Heart left ventricle (tissue), 16 donors: ENCODE data around the gene CMIP. TPM values are rescaled to one million over a fixed set of nuclear protein-coding genes. Genes with fewer than 3 reads are reported as not detected.

ENCODE experiments used
- ATAC-seq, 4 donors: fragments of 200-7000 bp; cut with Tn5 transposase; one replicate each; pipeline ENCODE4 v1.9.1; 2020 to 2022; ENCODE audit warnings: moderate library complexity in 4 of 4, mild to moderate bottlenecking in 3 of 4, moderate number of reproducible peaks in 1 of 4
- DNase-seq, 5 donors: peaks; one replicate each; pipeline ENCODE4 v3.0.0-alpha.2; 2020
- H3K27ac ChIP-seq, 12 donors: fragments of 200-600 bp; sonication (generic) in 4 of 12; one replicate each; pipeline versions ENCODE4 v1.5.0 to v1.8.0; 2016 to 2022; ENCODE audit warnings: mild to moderate bottlenecking in 2 of 12
- H3K27me3 ChIP-seq, 9 donors: fragments of 200-600 bp; sonication (generic) in 2 of 9; one replicate each; pipeline versions ENCODE4 v1.5.1 to v1.8.0; 2016 to 2022; ENCODE audit warnings: mild to moderate bottlenecking in 3 of 9
- H3K36me3 ChIP-seq, 9 donors: fragments of 200-600 bp; sonication (generic) in 2 of 9; one replicate each; pipeline versions ENCODE4 v1.5.0 to v1.8.0; 2018 to 2022; ENCODE audit warnings: mild to moderate bottlenecking in 2 of 9
- H3K4me1 ChIP-seq, 12 donors: fragments of 200-600 bp; sonication (generic) in 4 of 12; one replicate each; pipeline versions ENCODE4 v1.5.0 to v1.8.0; 2016 to 2022; ENCODE audit warnings: mild to moderate bottlenecking in 3 of 12
- H3K4me3 ChIP-seq, 12 donors: fragments of 200-600 bp; sonication (generic) in 4 of 12; one replicate each; pipeline versions ENCODE4 v1.5.0 to v1.8.0; 2017 to 2022; ENCODE audit warnings: mild to moderate bottlenecking in 9 of 12, moderate library complexity in 4 of 12
- H3K9me3 ChIP-seq, 12 donors: fragments of 200-600 bp; sonication (generic) in 4 of 12; one replicate each; pipeline versions ENCODE4 v1.5.0 to v1.8.0; 2016 to 2022; ENCODE audit warnings: mild to moderate bottlenecking in 1 of 12
- POLR2A ChIP-seq, 2 donors: fragments of 450-650 bp; IDR thresholded peaks; one replicate each; pipeline ENCODE4 v1.6.1; 2017; ENCODE audit warnings: antibody characterized with exemption in 2 of 2, mild to moderate bottlenecking in 2 of 2, moderate library complexity in 2 of 2
- WGBS, 4 donors: extraction: QIAGEN DNeasy Blood & Tissue Kit in 2 of 4; methylation state at CpG; one replicate each; pipeline versions ENCODE4 v1.1.5 to v1.1.7; 2013 to 2018; 5-methylcytosine and 5-hydroxymethylcytosine counted together
- intact Hi-C, 10 donors: fragments of 100-400 bp; cut with DNase I; formaldehyde crosslinking; loops; one replicate each; pipeline versions ENCODE4 v1.11.1 to v1.14.2; 2022
- polyA plus RNA-seq, 2 donors: library from polyadenylated mRNA; stranded (reverse); fragments of 200-250 nt; gene quantifications; one replicate each; pipeline ENCODE4 v1.2.3, GENCODE V29; 2013
- total RNA-seq, 9 donors: library from RNA; depleted of rRNA in 2 of 9; stranded (reverse); fragments of >200 nt in 2 of 9; fragmentation: NEBNext Ultra II Directional in 3 of 9; extraction: Animal tissue kit (Norgen Biotek cat#: 25700) in 3 of 9; gene quantifications; one replicate each; pipeline versions ENCODE4 v1.1.0 to v1.2.4, GENCODE V29; 2016 to 2023
- TF ChIP-seq, protein P1 (sequence below), 12 donors: fragments of 200-600 bp; sonication (generic) in 4 of 12; IDR thresholded peaks; one replicate each; pipeline versions ENCODE4 v1.5.0 to v1.8.0; 2018 to 2022; ENCODE audit warnings: antibody characterized with exemption in 12 of 12, mild to moderate bottlenecking in 5 of 12
- donor health status: ischemic (EF 13 %, LVEDD 7.1; RV severe dilation, severe dysfunction).
- donor health status: healthy with polysubstance abuse.
- donor health status: DM: no; HTN: yes; CAD: no.
- donor health status: DM: no; HTN: no; CAD: no.
- donor health status: ischemic (EF 25% LVEDD 6.9; RV normal size, moderate dysfunction).
- donor health status: ischemic (EF 25% LVEDD 5.7; RV mildly dilated, moderate dysfunction).
- donor health status: healthy.
- donor health status: DM: yes; HTN: yes; CAD: no.
- donor health status: ischemic (EF 35%, LVEDD 5.7; RV mildly dilated, moderate dysfunction).
- donor health status: nonischemic (EF 11% LVEDD 7.7; RV severe dilation, severe dysfunction).
- donor health status: DM: yes; HTN: yes; CAD: no.
- donor health status: PGD.
- donor health status: ischemic (EF 29% LVEDD 5.4; RV normal size, mild dysfunction).
- donor health status: nonischemic (EF 23%, LVEDD 6.1; RV moderate dilation, normal function).

CMIP gene
- total and polyA plus RNA-seq, 11 donors: 4.1 to 48.8 (median 10.6) TPM

DNA sequence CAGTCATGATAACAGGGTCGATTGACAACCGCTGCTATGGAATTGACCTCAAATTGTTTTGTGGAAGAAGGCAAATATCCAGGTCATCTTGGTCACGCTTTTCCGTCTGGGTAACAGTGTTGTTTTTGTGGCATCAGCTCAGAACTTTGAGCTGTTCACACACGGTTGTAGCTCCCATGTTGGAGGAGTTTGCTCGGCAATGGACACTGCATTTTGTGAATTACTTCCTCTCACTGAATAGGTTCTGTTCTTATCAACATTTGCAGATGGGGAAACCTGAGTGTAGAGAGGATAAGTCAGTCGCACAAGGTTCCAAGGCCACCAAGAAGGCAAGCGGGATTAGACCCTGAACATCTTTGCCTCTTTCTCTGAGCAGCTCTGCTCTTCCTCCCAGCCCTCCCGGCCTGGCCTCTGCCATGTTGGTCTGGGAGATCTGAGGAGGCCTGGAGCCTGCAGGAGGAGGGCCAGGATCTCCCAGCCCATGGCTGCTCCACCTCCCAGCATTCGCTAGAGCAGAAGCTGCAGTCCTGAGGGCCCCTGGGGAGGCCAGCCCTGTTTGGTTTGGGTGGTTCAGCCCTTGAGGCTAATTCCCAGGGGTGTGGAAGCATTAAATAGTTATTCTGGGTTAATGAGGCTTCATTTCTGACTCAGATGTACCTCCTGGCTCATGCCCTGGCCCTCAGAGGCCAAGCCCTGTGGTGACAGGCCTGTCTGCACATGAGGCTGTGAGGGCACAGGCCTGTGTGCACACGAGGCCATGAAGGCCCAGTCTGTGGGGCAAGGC is 180.3 kb downstream of the CMIP start:
- peak overlapping the region in 3 of 12 donors; percentile 12 to 44 (median 32) for H3K27ac ChIP-seq
- peaks cover 0 to 30% (median 0%) of the 10 kb centered on the region in 9 donors for H3K36me3 ChIP-seq
- ATAC-seq (peak in 2 of 4 donors; percentile 2 to 5), DNase-seq (peak in 1 of 5 donors; percentile 61)
- no peak for TF ChIP-seq POLR2A (IDR thresholded peaks at IDR 0.05)
- TF ChIP-seq, protein P1, sequence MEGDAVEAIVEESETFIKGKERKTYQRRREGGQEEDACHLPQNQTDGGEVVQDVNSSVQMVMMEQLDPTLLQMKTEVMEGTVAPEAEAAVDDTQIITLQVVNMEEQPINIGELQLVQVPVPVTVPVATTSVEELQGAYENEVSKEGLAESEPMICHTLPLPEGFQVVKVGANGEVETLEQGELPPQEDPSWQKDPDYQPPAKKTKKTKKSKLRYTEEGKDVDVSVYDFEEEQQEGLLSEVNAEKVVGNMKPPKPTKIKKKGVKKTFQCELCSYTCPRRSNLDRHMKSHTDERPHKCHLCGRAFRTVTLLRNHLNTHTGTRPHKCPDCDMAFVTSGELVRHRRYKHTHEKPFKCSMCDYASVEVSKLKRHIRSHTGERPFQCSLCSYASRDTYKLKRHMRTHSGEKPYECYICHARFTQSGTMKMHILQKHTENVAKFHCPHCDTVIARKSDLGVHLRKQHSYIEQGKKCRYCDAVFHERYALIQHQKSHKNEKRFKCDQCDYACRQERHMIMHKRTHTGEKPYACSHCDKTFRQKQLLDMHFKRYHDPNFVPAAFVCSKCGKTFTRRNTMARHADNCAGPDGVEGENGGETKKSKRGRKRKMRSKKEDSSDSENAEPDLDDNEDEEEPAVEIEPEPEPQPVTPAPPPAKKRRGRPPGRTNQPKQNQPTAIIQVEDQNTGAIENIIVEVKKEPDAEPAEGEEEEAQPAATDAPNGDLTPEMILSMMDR (IDR thresholded peaks at IDR 0.05): no peak
- H3K9me3 ChIP-seq: no peaks in the 10 kb centered on the region
- no peak overlapping the region for H3K4me3 ChIP-seq
- H3K27me3 ChIP-seq: no peaks in the 10 kb centered on the region
- WGBS, 4 donors: 71 to 78% (median 73%) methylated on average over 10 to 11 of the region's 11 CpGs
- H3K4me1 ChIP-seq: peaks cover 0 to 18% (median 13%) of the 10 kb centered on the region in 12 donors
- intact Hi-C loops: loop anchor here (2.0 to 10.0 kb wide), 8 partner anchors 70 to 223 kb away; partner anchors contain the start of gene CMIP (in 1 of the 10)

DNA sequence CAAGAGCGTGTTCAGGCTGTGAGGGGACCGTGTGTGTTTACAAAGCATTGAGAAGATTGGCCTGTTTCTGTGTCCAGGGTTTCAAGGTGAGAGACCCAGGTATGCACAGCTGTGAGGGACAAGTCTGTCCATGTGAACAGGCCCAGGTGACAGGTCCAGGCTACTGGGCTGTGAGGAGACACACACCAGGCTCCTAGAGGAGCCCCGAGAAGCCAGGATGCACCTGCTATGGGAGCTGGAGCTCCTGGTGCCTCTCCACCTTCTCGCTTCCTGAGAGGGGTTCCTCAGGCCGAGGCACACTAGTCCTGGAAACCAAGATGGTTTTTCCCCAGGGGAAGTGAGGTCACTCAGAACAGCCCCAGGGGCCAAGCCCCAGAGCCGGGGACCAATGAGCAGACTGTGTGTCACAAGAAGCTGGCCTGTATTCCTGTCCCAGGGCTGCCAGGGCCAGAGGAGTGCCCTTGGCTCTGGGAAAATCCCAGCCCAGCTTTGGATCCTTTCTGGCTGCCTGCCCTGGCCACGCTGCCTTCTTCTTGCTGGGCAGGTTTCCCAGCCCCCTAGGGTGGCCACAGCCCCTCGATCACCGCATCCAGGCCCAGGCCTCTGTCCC is 181.0 kb downstream of the CMIP start:
- intact Hi-C loops: loop anchor here in 4 of 10 donors (2.0 to 10.0 kb wide), 4 partner anchors 69 to 221 kb away; partner anchors contain the start of gene CMIP (in 1 of the 4)
- DNase-seq (peak; percentile 63 to 74 (median 64)), ATAC-seq (peak; percentile 76 to 93 (median 90))
- WGBS, 4 donors: 35 to 56% (median 52%) methylated on average over 5 to 9 of the region's 9 CpGs
- Histone ChIP-seq H3K36me3 (peaks cover 0 to 27% (median 0%) of the 10 kb centered on the region in 9 donors), H3K4me1 (peaks cover 0 to 18% (median 13%) of the 10 kb centered on the region in 12 donors), H3K27me3 (no peaks in the 10 kb centered on the region), H3K4me3 (no peak overlapping the region), H3K27ac (peak overlapping the region in 4 of 12 donors; percentile 12 to 44 (median 28)), H3K9me3 (no peaks in the 10 kb centered on the region)
- TF ChIP-seq POLR2A (IDR thresholded peaks at IDR 0.05): no peak
- TF ChIP-seq, protein P1 (IDR thresholded peaks at IDR 0.05): no peak

- intact Hi-C loops: loop anchor here in 3 of 10 donors (10.0 kb wide), 3 partner anchors 69 to 221 kb away; partner anchors contain the start of gene CMIP (in 1 of the 3)
- no peak for TF ChIP-seq POLR2A (IDR thresholded peaks at IDR 0.05)
- TF ChIP-seq, protein P1 (IDR thresholded peaks at IDR 0.05): no peak
- Histone ChIP-seq H3K4me1 (peaks cover 0 to 18% (median 13%) of the 10 kb centered on the region in 12 donors), H3K9me3 (no peaks in the 10 kb centered on the region), H3K27ac (peak overlapping the region in 2 of 12 donors; percentile 12 to 23), H3K27me3 (no peaks in the 10 kb centered on the region), H3K4me3 (no peak overlapping the region), H3K36me3 (peaks cover 0 to 22% (median 0%) of the 10 kb centered on the region in 9 donors)
- no peak for DNase-seq
- WGBS, 4 donors: 80 to 92% (median 82%) methylated on average over 6 of the region's 6 CpGs
- no peak for ATAC-seq
These were observed 181.6 kb downstream of the CMIP start for GRCh38 chr16:81626181-81626674.
